ENCODE results near the gene AATF.

DNA sequence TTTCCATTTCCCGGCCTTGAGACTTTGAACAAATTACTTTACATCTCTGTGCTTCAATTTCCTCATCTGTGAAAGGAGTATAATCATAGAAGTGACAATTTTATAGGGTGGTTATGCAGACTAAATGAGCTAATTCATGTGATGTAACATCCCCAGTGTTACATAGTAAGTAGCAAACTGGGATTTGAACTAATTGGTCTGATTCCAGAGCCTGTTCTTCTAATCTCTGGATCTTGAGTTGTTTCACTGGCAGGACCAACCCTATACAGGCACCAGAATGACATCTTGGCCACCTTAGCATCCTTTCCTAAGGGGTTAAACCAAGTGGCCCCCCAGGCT is 77.7 kb downstream of the AATF start:
- TF ChIP-seq, protein P1, sequence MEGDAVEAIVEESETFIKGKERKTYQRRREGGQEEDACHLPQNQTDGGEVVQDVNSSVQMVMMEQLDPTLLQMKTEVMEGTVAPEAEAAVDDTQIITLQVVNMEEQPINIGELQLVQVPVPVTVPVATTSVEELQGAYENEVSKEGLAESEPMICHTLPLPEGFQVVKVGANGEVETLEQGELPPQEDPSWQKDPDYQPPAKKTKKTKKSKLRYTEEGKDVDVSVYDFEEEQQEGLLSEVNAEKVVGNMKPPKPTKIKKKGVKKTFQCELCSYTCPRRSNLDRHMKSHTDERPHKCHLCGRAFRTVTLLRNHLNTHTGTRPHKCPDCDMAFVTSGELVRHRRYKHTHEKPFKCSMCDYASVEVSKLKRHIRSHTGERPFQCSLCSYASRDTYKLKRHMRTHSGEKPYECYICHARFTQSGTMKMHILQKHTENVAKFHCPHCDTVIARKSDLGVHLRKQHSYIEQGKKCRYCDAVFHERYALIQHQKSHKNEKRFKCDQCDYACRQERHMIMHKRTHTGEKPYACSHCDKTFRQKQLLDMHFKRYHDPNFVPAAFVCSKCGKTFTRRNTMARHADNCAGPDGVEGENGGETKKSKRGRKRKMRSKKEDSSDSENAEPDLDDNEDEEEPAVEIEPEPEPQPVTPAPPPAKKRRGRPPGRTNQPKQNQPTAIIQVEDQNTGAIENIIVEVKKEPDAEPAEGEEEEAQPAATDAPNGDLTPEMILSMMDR (IDR thresholded peaks at IDR 0.05): no peak
- TF ChIP-seq EZH2 (IDR thresholded peaks at IDR 0.05; ENCODE audit: borderline replicate concordance, insufficient read depth, low read depth, low read length, poor library complexity, severe bottlenecking): no peak

All from B cell (primary cell).